ENCODE results near the gene DIO3. TPM values are rescaled to one million over a fixed set of nuclear protein-coding genes. Genes with fewer than 3 reads are reported as not detected.

The DIO3 gene
- total RNA-seq, 1 donor from 2014 or later, result 1.9 TPM

DNA sequence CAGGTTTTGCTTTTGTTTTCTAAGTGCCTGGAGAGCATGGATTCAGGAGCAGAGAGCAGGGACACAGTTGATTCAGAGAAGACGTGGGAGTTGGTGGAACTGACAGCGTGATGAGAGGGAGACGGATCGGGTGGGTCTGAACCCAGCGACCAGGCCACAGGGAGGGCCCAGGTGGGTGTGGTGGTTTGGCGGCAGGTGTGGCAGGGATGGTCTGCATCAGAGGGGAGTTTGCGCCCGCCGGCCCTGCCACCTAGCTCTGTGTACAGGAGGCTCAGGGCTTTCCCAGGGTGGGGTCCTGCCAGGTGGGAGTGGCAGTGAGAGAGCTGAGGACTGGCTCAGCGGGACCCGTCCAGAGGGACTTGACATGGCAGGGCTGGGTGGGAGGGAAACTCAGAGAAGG, 33.3 kb upstream of the DIO3 start:
- DNase-seq (no peak), ATAC-seq (no peak)
- intact Hi-C loops (cut with DNase I), result no loop called here
- TF ChIP-seq, protein P1, sequence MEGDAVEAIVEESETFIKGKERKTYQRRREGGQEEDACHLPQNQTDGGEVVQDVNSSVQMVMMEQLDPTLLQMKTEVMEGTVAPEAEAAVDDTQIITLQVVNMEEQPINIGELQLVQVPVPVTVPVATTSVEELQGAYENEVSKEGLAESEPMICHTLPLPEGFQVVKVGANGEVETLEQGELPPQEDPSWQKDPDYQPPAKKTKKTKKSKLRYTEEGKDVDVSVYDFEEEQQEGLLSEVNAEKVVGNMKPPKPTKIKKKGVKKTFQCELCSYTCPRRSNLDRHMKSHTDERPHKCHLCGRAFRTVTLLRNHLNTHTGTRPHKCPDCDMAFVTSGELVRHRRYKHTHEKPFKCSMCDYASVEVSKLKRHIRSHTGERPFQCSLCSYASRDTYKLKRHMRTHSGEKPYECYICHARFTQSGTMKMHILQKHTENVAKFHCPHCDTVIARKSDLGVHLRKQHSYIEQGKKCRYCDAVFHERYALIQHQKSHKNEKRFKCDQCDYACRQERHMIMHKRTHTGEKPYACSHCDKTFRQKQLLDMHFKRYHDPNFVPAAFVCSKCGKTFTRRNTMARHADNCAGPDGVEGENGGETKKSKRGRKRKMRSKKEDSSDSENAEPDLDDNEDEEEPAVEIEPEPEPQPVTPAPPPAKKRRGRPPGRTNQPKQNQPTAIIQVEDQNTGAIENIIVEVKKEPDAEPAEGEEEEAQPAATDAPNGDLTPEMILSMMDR (IDR thresholded peaks at IDR 0.05), result no peak
- no peak overlapping the region for H3K27ac ChIP-seq
- no peaks in the 10 kb centered on the region for H3K27me3 ChIP-seq (ENCODE audit: low read depth)
- H3K9me3 ChIP-seq, result no peaks in the 10 kb centered on the region
- no peak overlapping the region for H3K4me3 ChIP-seq
- H3K36me3 ChIP-seq, result no peaks in the 10 kb centered on the region
- no peaks in the 10 kb centered on the region for H3K4me1 ChIP-seq

DNA sequence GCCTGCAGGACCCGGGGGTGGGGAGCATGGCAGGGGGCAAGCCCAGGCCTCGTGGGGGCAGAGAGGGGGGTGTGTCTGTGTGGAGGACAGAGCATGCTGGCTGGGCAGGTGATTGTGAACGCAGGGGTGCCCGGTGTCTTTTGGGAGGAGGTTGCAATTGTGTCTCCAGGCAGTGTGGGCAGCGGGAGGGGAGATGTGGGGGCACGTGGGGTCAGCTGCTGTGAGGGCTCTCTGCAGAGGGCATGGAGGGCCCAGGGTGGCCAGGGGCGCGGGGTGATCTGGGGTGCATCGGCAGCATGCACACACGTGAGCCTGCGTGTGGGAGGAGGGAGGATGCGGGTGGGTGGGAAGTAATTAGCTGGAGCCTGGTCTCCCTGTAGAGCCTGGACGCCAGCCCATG, 32.2 kb upstream of the DIO3 start:
- ATAC-seq (no peak), DNase-seq (no peak)
- TF ChIP-seq, protein P1 (IDR thresholded peaks at IDR 0.05), result no peak
- H3K4me1 ChIP-seq, result no peaks in the 10 kb centered on the region
- no peak overlapping the region for H3K27ac ChIP-seq
- H3K36me3 ChIP-seq, result no peaks in the 10 kb centered on the region
- H3K9me3 ChIP-seq, result no peaks in the 10 kb centered on the region
- intact Hi-C loops (cut with DNase I), result no loop called here
- no peaks in the 10 kb centered on the region for H3K27me3 ChIP-seq (ENCODE audit: low read depth)
- no peak overlapping the region for H3K4me3 ChIP-seq

DNA sequence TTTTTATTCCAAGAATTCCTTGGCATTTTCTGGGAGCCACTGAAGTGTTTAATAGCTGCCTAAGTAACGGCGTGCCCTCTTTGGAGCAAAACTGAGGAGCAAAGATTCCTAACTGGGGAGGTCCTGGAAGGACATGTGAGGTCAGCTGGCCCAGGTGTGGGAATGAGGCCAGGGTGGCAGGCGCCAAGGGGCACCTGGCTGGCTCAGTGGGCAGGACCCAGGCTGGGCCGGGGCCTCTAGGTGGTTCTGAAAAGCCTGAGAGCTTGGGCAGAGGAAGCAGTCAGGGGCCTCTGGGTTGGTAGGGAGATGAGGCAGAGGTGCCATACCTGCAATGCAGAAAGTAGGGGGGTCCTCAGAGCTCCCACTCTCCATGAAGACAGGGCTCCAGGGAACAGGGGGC, 27.1 kb upstream of the DIO3 start:
- Histone ChIP-seq H3K9me3 (no peaks in the 10 kb centered on the region), H3K4me1 (no peaks in the 10 kb centered on the region), H3K27me3 (ENCODE audit: low read depth) (peaks cover 6% of the 10 kb centered on the region), H3K27ac (no peak overlapping the region), H3K4me3 (no peak overlapping the region), H3K36me3 (no peaks in the 10 kb centered on the region)
- intact Hi-C loops (cut with DNase I), result no loop called here
- TF ChIP-seq, protein P1 (IDR thresholded peaks at IDR 0.05), result no peak
- DNase-seq (no peak), ATAC-seq (no peak)

DNA sequence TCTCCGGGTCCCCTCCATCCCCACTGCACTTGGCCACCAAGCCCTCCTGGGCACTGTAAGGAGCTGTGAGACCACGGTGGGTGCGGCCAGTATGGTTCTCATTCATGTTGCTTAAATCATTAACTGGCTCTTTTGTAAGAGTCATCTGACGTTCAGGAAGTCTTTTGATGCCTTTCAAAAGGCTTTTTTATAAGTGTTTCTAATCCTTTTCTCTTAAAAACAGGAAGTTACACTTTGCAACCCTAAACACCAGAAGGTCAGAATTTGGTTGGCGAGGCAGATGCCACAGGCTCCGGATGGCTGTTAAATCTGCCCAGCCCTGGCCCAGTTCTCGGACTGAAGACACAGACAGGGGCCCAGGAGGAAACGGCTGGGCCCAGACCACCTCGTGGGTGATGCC, 26.1 kb upstream of the DIO3 start:
- peaks cover 6% of the 10 kb centered on the region for H3K27me3 ChIP-seq (ENCODE audit: low read depth)
- intact Hi-C loops (cut with DNase I), result no loop called here
- TF ChIP-seq, protein P1 (IDR thresholded peaks at IDR 0.05), result no peak
- no peak overlapping the region for H3K27ac ChIP-seq
- ATAC-seq, result peak; percentile 14 to 22
- H3K4me1 ChIP-seq, result no peaks in the 10 kb centered on the region
- no peaks in the 10 kb centered on the region for H3K36me3 ChIP-seq
- H3K9me3 ChIP-seq, result no peaks in the 10 kb centered on the region
- no peak for DNase-seq
- no peak overlapping the region for H3K4me3 ChIP-seq

DNA sequence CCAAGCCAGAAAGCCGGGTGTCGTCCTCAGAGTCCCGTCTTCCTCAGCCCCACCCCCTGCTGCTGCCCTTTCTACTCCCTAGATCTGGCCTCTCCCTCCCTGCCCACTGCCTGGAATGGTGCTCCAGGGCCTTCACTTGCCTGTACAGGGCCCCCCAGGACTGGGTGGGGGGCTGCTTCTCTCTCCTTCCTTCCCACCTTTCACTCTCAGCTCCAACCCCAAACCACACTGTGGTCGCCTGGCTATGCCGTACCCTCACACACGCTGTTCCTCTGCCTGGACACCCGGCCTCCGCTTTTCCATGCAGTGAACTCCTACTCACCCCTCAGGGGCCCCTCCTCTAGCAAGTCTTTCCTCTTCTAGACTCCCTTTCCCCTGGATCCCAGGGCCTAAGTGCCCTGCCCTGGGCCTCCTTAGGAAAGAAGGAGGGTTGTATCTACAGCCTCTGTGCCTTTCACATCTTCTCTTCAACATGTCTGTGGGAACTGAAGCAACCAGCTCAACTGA, 25.5 kb upstream of the DIO3 start:
- intact Hi-C loops (cut with DNase I), result no loop called here
- no peak overlapping the region for H3K27ac ChIP-seq

More for the DNA sequence above, 25.5 kb upstream of the DIO3 start:
- Histone ChIP-seq H3K27me3 (ENCODE audit: low read depth) (peaks cover 6% of the 10 kb centered on the region), H3K9me3 (no peaks in the 10 kb centered on the region), H3K4me1 (no peaks in the 10 kb centered on the region), H3K36me3 (no peaks in the 10 kb centered on the region), H3K4me3 (no peak overlapping the region)
- TF ChIP-seq, protein P1 (IDR thresholded peaks at IDR 0.05), result no peak
- DNase-seq (no peak), ATAC-seq (no peak)
